ENCODE data around the gene KLK2. TPM values are rescaled to one million over a fixed set of nuclear protein-coding genes. Genes with fewer than 3 reads are reported as not detected.
A peak's percentile ranks its signal among the peaks of the same experiment; 100 is the strongest.

Gene KLK2
- total RNA-seq, 1 donor, result not detected

DNA sequence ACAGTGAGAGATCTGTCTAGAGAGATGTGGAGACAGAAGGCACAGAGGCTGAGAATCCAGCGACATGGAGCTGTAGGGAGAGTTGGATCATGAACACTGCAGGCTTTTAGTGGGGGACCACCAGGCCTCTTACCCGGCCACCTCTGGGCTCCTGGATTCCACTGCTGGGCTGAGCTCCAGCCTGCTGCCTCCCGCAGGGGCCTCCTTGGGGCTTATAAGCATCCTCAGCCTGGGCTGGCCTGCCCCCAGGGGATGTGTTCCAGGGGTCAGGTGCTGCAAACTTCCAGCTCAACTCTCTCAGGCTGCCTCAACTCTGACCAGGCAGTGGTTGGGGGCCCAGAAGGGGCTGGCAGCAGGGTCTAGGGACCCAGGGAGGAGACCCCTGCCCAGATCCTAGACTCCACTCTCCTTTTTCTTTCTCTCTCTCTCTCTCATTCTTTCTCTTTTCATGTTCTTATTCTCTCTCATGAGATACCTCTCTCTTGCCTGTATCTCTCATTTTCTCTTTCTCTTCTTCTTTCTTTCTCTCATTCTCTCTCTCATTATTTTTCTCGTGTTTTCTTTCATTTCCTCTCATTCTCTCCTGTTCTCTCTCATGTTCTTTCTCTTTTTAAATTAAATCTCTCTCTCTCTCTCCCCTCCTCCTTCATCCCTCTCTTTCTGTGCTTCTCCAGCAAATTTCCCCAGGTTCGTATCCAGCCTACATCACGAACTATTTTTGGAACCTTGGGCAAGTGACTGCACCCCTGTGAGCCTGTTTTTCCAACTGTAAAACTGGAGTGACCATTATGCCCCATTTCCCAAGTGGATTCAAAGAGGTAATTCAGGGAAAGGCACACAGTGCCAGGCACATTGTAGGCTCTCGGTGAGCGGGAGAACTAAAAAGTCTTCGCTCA, 38.2 kb downstream of the KLK2 start, which contains the start of gene KLK4:
KLK4 (minus strand) TSS at position 190 of the 896 bp plus-strand sequence. CDS start 657 bp downstream, outside the sequence.
- H3K9me3 ChIP-seq (ENCODE audit: low read depth, low read length), result no peaks in the 10 kb centered on the region
- H3K27me3 ChIP-seq (ENCODE audit: insufficient read depth, low read length), result peaks cover 43% of the 10 kb centered on the region
- no peak within 1 kb of the TSS for H3K4me3 ChIP-seq (ENCODE audit: insufficient read depth, low read length)
- H2AFZ ChIP-seq (ENCODE audit: low read length), result no peak within 1 kb of the TSS
- H4K20me1 ChIP-seq (ENCODE audit: insufficient read depth, low read length), result no peaks in the 10 kb centered on the region
- no peaks in the 10 kb centered on the region for H3K79me2 ChIP-seq (ENCODE audit: insufficient read depth, low read length)
- H3K4me2 ChIP-seq (ENCODE audit: insufficient read depth, low read length), result no peak within 1 kb of the TSS
- DNase-seq (ENCODE audit: insufficient read length, low spot score, missing footprints), result no peak
- no peaks in the 10 kb centered on the region for H3K36me3 ChIP-seq (ENCODE audit: insufficient read depth, low read length)
- TF ChIP-seq, protein P1, sequence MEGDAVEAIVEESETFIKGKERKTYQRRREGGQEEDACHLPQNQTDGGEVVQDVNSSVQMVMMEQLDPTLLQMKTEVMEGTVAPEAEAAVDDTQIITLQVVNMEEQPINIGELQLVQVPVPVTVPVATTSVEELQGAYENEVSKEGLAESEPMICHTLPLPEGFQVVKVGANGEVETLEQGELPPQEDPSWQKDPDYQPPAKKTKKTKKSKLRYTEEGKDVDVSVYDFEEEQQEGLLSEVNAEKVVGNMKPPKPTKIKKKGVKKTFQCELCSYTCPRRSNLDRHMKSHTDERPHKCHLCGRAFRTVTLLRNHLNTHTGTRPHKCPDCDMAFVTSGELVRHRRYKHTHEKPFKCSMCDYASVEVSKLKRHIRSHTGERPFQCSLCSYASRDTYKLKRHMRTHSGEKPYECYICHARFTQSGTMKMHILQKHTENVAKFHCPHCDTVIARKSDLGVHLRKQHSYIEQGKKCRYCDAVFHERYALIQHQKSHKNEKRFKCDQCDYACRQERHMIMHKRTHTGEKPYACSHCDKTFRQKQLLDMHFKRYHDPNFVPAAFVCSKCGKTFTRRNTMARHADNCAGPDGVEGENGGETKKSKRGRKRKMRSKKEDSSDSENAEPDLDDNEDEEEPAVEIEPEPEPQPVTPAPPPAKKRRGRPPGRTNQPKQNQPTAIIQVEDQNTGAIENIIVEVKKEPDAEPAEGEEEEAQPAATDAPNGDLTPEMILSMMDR (IDR thresholded peaks at IDR 0.05; ENCODE audit: extremely low read depth, low read depth, low read length), result no peak
- H3K4me1 ChIP-seq (ENCODE audit: insufficient read depth, low read length), result no peaks in the 10 kb centered on the region
- H3K27ac ChIP-seq (ENCODE audit: low read depth, low read length), result no peak within 1 kb of the TSS

DNA sequence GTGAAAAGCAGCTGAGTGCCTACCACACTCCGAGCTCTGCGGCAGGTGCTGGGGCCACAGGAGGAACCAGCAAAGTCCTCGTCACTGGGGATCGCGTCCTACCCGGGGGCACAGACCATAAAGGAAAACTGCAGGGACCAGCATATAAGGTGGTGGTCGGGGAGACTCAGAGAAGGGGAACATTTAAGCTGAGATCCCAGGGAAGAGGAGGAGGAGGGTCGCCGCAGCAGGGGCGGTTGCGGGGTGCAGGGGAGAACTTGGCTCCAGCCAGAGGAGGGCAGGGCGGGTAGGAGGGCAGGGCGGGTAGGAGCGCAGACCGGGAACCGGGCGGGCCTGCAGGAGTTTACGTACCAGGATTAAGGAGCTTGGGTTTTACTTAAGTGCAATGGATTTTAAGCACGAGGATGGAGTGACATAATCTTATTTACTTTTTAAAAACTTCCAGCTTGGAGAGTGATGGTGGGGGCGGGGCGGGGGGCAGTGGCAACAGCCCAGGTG, 38.9 kb downstream of the KLK2 start:
- H3K79me2 ChIP-seq (ENCODE audit: insufficient read depth, low read length), result no peaks in the 10 kb centered on the region
- peaks cover 42% of the 10 kb centered on the region for H3K27me3 ChIP-seq (ENCODE audit: insufficient read depth, low read length)
- no peak overlapping the region for H3K4me3 ChIP-seq (ENCODE audit: insufficient read depth, low read length)
- H3K9me3 ChIP-seq (ENCODE audit: low read depth, low read length), result no peaks in the 10 kb centered on the region
- no peak overlapping the region for H3K27ac ChIP-seq (ENCODE audit: low read depth, low read length)
- H3K4me2 ChIP-seq (ENCODE audit: insufficient read depth, low read length), result no peak overlapping the region
- TF ChIP-seq, protein P1 (IDR thresholded peaks at IDR 0.05; ENCODE audit: extremely low read depth, low read depth, low read length), result no peak
- H3K36me3 ChIP-seq (ENCODE audit: insufficient read depth, low read length), result no peaks in the 10 kb centered on the region
- no peak overlapping the region for H2AFZ ChIP-seq (ENCODE audit: low read length)
- H3K4me1 ChIP-seq (ENCODE audit: insufficient read depth, low read length), result no peaks in the 10 kb centered on the region
- no peak for DNase-seq (ENCODE audit: insufficient read length, low spot score, missing footprints)
- no peaks in the 10 kb centered on the region for H4K20me1 ChIP-seq (ENCODE audit: insufficient read depth, low read length)

DNA sequence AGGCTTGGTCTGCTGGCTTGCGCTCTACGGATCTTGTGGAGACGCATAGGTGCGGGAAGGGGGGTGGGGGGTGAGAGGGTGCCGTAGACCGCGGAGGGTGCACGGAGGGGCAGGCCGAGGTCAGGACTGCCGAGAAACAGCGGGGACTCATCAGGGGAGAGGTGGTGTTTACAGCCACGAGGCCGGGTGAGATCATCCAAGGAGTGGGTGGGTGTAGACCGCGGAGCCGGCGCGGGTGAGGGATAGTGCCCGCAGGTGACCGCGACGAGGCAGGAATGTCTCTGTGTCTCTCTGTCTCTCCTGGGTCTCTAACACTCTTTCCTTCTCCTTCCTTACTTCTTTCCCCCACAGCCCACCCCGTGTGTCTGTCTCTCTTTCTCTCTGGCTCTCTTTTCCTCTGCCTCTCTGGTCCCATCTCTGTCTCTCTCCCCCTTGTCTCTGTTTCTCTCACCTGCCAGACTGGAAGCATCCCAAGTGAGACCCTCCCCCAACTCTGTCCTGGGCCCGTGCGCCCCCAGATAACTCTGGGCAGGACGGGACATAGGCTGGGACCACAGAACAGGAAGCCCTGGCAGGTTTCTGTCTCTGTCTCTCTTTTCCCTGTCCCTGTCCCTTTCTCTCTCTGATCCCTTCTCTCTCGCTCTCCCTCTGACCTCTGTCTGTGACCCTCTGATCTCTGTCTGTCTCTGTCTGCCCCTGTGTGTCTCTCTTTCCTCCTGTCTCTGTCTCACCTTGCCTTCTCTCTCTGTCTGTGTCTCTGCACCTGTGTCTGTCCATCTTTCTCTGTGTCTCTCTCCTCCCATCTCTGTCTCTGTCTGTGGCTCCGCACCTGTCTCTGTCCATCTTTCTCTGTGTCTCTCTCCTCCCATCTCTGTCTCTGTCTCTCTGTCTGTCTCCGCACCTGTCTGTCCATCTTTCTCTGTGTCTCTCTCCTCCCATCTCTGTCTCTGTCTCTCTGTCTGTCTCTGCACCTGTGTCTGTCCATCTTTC, 39.8 kb downstream of the KLK2 start:
- no peaks in the 10 kb centered on the region for H3K79me2 ChIP-seq (ENCODE audit: insufficient read depth, low read length)
- H3K27ac ChIP-seq (ENCODE audit: low read depth, low read length), result no peak overlapping the region
- DNase-seq (ENCODE audit: insufficient read length, low spot score, missing footprints), result peak; percentile 78
- H3K4me1 ChIP-seq (ENCODE audit: insufficient read depth, low read length), result no peaks in the 10 kb centered on the region
- no peak overlapping the region for H3K4me2 ChIP-seq (ENCODE audit: insufficient read depth, low read length)
- H3K9me3 ChIP-seq (ENCODE audit: low read depth, low read length), result no peaks in the 10 kb centered on the region
- H3K27me3 ChIP-seq (ENCODE audit: insufficient read depth, low read length), result peaks cover 37% of the 10 kb centered on the region
- no peaks in the 10 kb centered on the region for H4K20me1 ChIP-seq (ENCODE audit: insufficient read depth, low read length)
- no peak overlapping the region for H2AFZ ChIP-seq (ENCODE audit: low read length)
- H3K4me3 ChIP-seq (ENCODE audit: insufficient read depth, low read length), result no peak overlapping the region
- no peaks in the 10 kb centered on the region for H3K36me3 ChIP-seq (ENCODE audit: insufficient read depth, low read length)
- TF ChIP-seq, protein P1 (IDR thresholded peaks at IDR 0.05; ENCODE audit: extremely low read depth, low read depth, low read length), result no peak
